ENCODE results near the gene AUP1. TPM values are rescaled to one million over a fixed set of nuclear protein-coding genes. Genes with fewer than 3 reads are reported as not detected.

The AUP1 gene, protein sequence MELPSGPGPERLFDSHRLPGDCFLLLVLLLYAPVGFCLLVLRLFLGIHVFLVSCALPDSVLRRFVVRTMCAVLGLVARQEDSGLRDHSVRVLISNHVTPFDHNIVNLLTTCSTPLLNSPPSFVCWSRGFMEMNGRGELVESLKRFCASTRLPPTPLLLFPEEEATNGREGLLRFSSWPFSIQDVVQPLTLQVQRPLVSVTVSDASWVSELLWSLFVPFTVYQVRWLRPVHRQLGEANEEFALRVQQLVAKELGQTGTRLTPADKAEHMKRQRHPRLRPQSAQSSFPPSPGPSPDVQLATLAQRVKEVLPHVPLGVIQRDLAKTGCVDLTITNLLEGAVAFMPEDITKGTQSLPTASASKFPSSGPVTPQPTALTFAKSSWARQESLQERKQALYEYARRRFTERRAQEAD
- total RNA-seq (2022) = 145 and 153 TPM in 2 replicates
- Bru-seq, nascent RNA = percentile 86 among the genes with signal in this experiment
- percentile 97 among the genes with signal in this experiment for BruChase-seq, experiment 1, labeled RNA remaining after a 6-hour chase
- BruChase-seq, experiment 2, labeled RNA remaining after a 2-hour chase = percentile 96 among the genes with signal in this experiment
- long read RNA-seq, transcript AUP1-201 (12 exons, 1,695 nt) = major isoform, 279 of 397 reads
- long read RNA-seq, transcript AUP1-202 (12 exons, 1,581 nt) = minor isoform, 7 of 397 reads
- long read RNA-seq, transcript AUP1-204 (11 exons, 1,645 nt) = minor isoform, 20 of 397 reads
- long read RNA-seq, partial matches to known transcripts = 40 of 397 reads
- long read RNA-seq, other reads (novel, unspliced or antisense) = 47 of 397 reads

GRCh38 chr2:74529357-74530238 lies at the start of gene AUP1, which contains the start of gene HTRA2:
AUP1 (minus strand) TSS chr2:74529706; CDS start chr2:74529629, 77 bp downstream.
HTRA2 (plus strand) TSS chr2:74529933; CDS start chr2:74530007, 74 bp downstream.
- CTCF ChIA-PET = interaction anchor here (0.5 to 1.3 kb wide), 4 partner anchors 23 to 195 kb away, joined by 3 read pairs; no protein-coding TSS in a partner anchor
- peaks cover 28% of the 10 kb centered on the region for H3K4me1 Mint-ChIP-seq (ENCODE audit: low read depth, unreplicated experiment)
- H3K27ac Mint-ChIP-seq (ENCODE audit: unreplicated experiment) = peak within 1 kb of the TSS; percentile 93
- no peaks in the 10 kb centered on the region for H3K27me3 Mint-ChIP-seq (ENCODE audit: unreplicated experiment)
- TF ChIP-seq, protein P1, sequence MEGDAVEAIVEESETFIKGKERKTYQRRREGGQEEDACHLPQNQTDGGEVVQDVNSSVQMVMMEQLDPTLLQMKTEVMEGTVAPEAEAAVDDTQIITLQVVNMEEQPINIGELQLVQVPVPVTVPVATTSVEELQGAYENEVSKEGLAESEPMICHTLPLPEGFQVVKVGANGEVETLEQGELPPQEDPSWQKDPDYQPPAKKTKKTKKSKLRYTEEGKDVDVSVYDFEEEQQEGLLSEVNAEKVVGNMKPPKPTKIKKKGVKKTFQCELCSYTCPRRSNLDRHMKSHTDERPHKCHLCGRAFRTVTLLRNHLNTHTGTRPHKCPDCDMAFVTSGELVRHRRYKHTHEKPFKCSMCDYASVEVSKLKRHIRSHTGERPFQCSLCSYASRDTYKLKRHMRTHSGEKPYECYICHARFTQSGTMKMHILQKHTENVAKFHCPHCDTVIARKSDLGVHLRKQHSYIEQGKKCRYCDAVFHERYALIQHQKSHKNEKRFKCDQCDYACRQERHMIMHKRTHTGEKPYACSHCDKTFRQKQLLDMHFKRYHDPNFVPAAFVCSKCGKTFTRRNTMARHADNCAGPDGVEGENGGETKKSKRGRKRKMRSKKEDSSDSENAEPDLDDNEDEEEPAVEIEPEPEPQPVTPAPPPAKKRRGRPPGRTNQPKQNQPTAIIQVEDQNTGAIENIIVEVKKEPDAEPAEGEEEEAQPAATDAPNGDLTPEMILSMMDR (IDR thresholded peaks at IDR 0.05; ENCODE audit: unreplicated experiment) = no peak
- H3K9me3 Mint-ChIP-seq (ENCODE audit: low read depth, unreplicated experiment) = no peaks in the 10 kb centered on the region
- DNase-seq = peak; percentile 98
- H3K4me3 Mint-ChIP-seq (ENCODE audit: low read depth, unreplicated experiment) = peak within 1 kb of the TSS; percentile 95
- BruUV-seq (replicated peaks) = no TSS peak
- H3K36me3 Mint-ChIP-seq (ENCODE audit: insufficient read depth, unreplicated experiment) = peaks cover 46% of the 10 kb centered on the region
- intact Hi-C loops (cut with micrococcal nuclease; ENCODE audit: unreplicated experiment) = loop anchor here (2.0 to 10.0 kb wide), 2 partner anchors 23 to 195 kb away; partner anchors contain the start of gene PCGF1

- Mint-ChIP-seq H3K9me3 (ENCODE audit: low read depth, unreplicated experiment) (no peaks in the 10 kb centered on the region), H3K36me3 (ENCODE audit: insufficient read depth, unreplicated experiment) (no peaks in the 10 kb centered on the region), H3K4me3 (ENCODE audit: low read depth, unreplicated experiment) (no peak overlapping the region), H3K27me3 (ENCODE audit: unreplicated experiment) (peaks cover 13% of the 10 kb centered on the region), H3K4me1 (ENCODE audit: low read depth, unreplicated experiment) (peaks cover 13% of the 10 kb centered on the region), H3K27ac (ENCODE audit: unreplicated experiment) (no peak overlapping the region)
- no peak for DNase-seq
- TF ChIP-seq, protein P1 (IDR thresholded peaks at IDR 0.05; ENCODE audit: unreplicated experiment) = no peak
- intact Hi-C loops (cut with micrococcal nuclease; ENCODE audit: unreplicated experiment) = no loop called here
- BruUV-seq (replicated peaks) = no TSS peak
- CTCF ChIA-PET = interaction anchor here (0.6 kb wide), 1 partner anchor 24 kb away, joined by 3 read pairs; the partner anchor contains the start of gene LOXL3
Observed at GRCh38 chr2:74578408-74578807, 48.9 kb upstream of the AUP1 start.

- CTCF ChIA-PET = interaction anchor here (0.6 kb wide), 1 partner anchor 87 kb away, joined by 4 read pairs; no protein-coding TSS in a partner anchor
- TF ChIP-seq, protein P1 (IDR thresholded peaks at IDR 0.05; ENCODE audit: unreplicated experiment) = no peak
- Mint-ChIP-seq H3K27me3 (ENCODE audit: unreplicated experiment) (peaks cover 13% of the 10 kb centered on the region), H3K9me3 (ENCODE audit: low read depth, unreplicated experiment) (no peaks in the 10 kb centered on the region), H3K4me1 (ENCODE audit: low read depth, unreplicated experiment) (peaks cover 8% of the 10 kb centered on the region), H3K27ac (ENCODE audit: unreplicated experiment) (no peak overlapping the region), H3K36me3 (ENCODE audit: insufficient read depth, unreplicated experiment) (no peaks in the 10 kb centered on the region), H3K4me3 (ENCODE audit: low read depth, unreplicated experiment) (no peak overlapping the region)
- DNase-seq = no peak
- intact Hi-C loops (cut with micrococcal nuclease; ENCODE audit: unreplicated experiment) = no loop called here
- BruUV-seq (replicated peaks) = no TSS peak
Observed at GRCh38 chr2:74577448-74577847, 47.9 kb upstream of the AUP1 start.
